Vagina (tissue), 2 donors: ENCODE measurements around the gene ZRANB3.

ENCODE experiments used
- POLR2A ChIP-seq, 2 donors: fragments of 450-650 bp; IDR thresholded peaks; one replicate each; pipeline ENCODE4 v1.6.1; 2017; ENCODE audit warnings: antibody characterized with exemption in 2 of 2, mild to moderate bottlenecking in 2 of 2, moderate library complexity in 2 of 2
- TF ChIP-seq, protein P1 (sequence below), 3 experiments: fragments of 450-650 bp in 2 of 3; fragments of 200-600 bp in 1 of 3; sonication (generic) in 1 of 3; IDR thresholded peaks; one replicate each; pipeline ENCODE4 v1.5.1; 2017 to 2019; ENCODE audit warnings: antibody characterized with exemption in 3 of 3, mild to moderate bottlenecking in 2 of 3, moderate library complexity in 2 of 3

DNA sequence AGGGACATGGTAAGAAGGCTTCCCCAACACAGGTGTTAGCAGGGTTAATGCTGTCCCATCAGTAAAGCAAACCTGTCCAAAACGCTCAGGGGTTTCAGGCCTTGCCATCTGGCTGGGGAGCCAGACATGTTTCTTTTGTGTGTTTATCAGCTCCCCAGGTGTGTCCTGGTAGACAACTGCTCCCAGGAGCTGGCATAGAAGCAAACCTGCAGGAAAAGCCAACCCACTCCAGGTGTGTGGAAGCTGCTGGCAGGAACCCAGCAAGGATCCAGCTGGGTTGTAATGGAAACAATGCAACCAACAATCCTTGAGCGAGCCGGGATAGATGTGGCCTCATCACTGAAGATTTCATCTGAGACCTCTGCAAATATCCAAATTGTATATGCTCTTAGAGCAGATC lies 355.8 kb downstream of the ZRANB3 start:
- TF ChIP-seq POLR2A (IDR thresholded peaks at IDR 0.05): no peak
- TF ChIP-seq, protein P1, sequence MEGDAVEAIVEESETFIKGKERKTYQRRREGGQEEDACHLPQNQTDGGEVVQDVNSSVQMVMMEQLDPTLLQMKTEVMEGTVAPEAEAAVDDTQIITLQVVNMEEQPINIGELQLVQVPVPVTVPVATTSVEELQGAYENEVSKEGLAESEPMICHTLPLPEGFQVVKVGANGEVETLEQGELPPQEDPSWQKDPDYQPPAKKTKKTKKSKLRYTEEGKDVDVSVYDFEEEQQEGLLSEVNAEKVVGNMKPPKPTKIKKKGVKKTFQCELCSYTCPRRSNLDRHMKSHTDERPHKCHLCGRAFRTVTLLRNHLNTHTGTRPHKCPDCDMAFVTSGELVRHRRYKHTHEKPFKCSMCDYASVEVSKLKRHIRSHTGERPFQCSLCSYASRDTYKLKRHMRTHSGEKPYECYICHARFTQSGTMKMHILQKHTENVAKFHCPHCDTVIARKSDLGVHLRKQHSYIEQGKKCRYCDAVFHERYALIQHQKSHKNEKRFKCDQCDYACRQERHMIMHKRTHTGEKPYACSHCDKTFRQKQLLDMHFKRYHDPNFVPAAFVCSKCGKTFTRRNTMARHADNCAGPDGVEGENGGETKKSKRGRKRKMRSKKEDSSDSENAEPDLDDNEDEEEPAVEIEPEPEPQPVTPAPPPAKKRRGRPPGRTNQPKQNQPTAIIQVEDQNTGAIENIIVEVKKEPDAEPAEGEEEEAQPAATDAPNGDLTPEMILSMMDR (IDR thresholded peaks at IDR 0.05): no peak
